HCT116 (cell line): ENCODE measurements around the gene TIMM29. TPM values are rescaled to one million over a fixed set of nuclear protein-coding genes. Genes with fewer than 3 reads are reported as not detected.

Experiments used
- ATAC-seq: fragments of 200-7000 bp; cut with Tn5 transposase; 2 replicates; pipeline ENCODE4 v1.9.1; 2020; ENCODE audit warnings: mild to moderate bottlenecking, moderate library complexity
- Bru-seq: library from RNA; stranded (reverse); fragments of 400-500 nt; gene quantifications from one replicate; lab custom pipeline; 2021; lab: Mats Ljungman, UMichigan
- BruChase-seq, 2 experiments: library from RNA; stranded (reverse); fragments of 400-500 nt; gene quantifications; one replicate each; lab custom pipeline; 2021; lab: Mats Ljungman, UMichigan
- BruUV-seq: library from RNA; stranded (reverse); fragments of 400-500 nt; replicated peaks from 2 replicates; lab custom pipeline; 2021; lab: Mats Ljungman, UMichigan
- CTCF ChIA-PET: fragments of 300-600 bp; sonication (Branson Sonifier 250); formaldehyde crosslinking; loops from one replicate; lab custom pipeline; 2021; ENCODE audit warnings: antibody characterized with exemption; lab: Charles Lee
- POLR2A ChIA-PET: fragments of 300-600, 350-600 bp; sonication (Branson Sonifier 250); formaldehyde crosslinking; loops from one replicate; lab custom pipeline; 2021; ENCODE audit warnings: antibody characterized with exemption; lab: Charles Lee
- RAD21 ChIA-PET, 2 experiments: fragments of 300-600 bp; sonication (Branson Sonifier 250); formaldehyde crosslinking; loops; one replicate each; lab custom pipeline; 2023; ENCODE audit warnings: low total read pairs in 2 of 2; ENCODE audit not compliant: uncharacterized antibody in 2 of 2, unreplicated experiment in 2 of 2, low non-redundant PET in 1 of 2; lab: Charles Lee
- DNase-seq: peaks from one replicate; pipeline ENCODE4 v3.0.0-alpha.2; 2010; ENCODE audit warnings: low read depth, low spot score
- H2AFZ ChIP-seq: fragments of 200-600 bp; shearing (Covaris generic), sonication (generic); 2 replicates; pipeline ENCODE4 v1.6.1; 2017; ENCODE audit warnings: low read depth, mixed run types, mixed read lengths, antibody characterized with exemption, low read length; ENCODE audit not compliant: poor library complexity, severe bottlenecking
- H3K27ac ChIP-seq: 2 replicates; pipeline ENCODE4 v1.5.1; 2012; ENCODE audit warnings: low read depth, low read length
- H3K27me3 ChIP-seq: fragments of 200-600 bp; sonication (generic); 2 replicates; pipeline ENCODE4 v1.6.1; 2016; ENCODE audit warnings: mixed run types, low read length, mixed read lengths; ENCODE audit not compliant: insufficient read depth
- H3K36me3 ChIP-seq, 2 experiments: fragments of 200-500 bp in 1 of 2; fragments of 200-600 bp in 1 of 2; sonication (Bioruptor generic) in 1 of 2; sonication (generic) in 1 of 2; 2 replicates each; pipeline versions ENCODE4 v1.5.1 to v1.6.1; 2014 to 2016; ENCODE audit warnings: low read length in 2 of 2, inconsistent platforms in 1 of 2, mixed read lengths in 1 of 2, mixed run types in 1 of 2; ENCODE audit not compliant: insufficient read depth in 2 of 2, control insufficient read depth in 1 of 2
- H3K4me1 ChIP-seq, 2 experiments: fragments of 200-600 bp in 1 of 2; sonication (generic) in 1 of 2; 2 replicates each; pipeline versions ENCODE4 v1.5.1 to v1.6.1; 2012 to 2017; ENCODE audit warnings: low read length in 2 of 2, inconsistent platforms in 1 of 2, mild to moderate bottlenecking in 1 of 2, mixed read lengths in 1 of 2, mixed run types in 1 of 2, moderate library complexity in 1 of 2; ENCODE audit not compliant: insufficient read depth in 2 of 2, control insufficient read depth in 1 of 2
- H3K4me2 ChIP-seq: fragments of 200-600 bp; sonication (generic); 2 replicates; pipeline ENCODE4 v1.6.1; 2017; ENCODE audit warnings: mixed run types, low read length, mixed read lengths
- H3K4me3 ChIP-seq, 2 experiments: fragments of 200-600 bp in 1 of 2; sonication (generic) in 1 of 2; replicated peaks in 1 of 2; 2 replicates each; pipeline ENCODE4 v1.5.1; 2011 to 2016; ENCODE audit warnings: low read length in 2 of 2, control low read depth in 1 of 2, low read depth in 1 of 2, mild to moderate bottlenecking in 1 of 2, mixed read lengths in 1 of 2, mixed run types in 1 of 2
- H3K79me2 ChIP-seq: fragments of 200-600 bp; sonication (generic); 2 replicates; pipeline ENCODE4 v1.6.1; 2017; ENCODE audit warnings: mild to moderate bottlenecking, mixed run types, low read length, moderate library complexity, mixed read lengths; ENCODE audit not compliant: insufficient read depth
- H3K9ac ChIP-seq: fragments of 200-600 bp; sonication (generic); 2 replicates; pipeline ENCODE4 v1.6.1; 2016; ENCODE audit warnings: low read length, mixed read lengths
- H3K9me2 ChIP-seq: fragments of 200-600 bp; sonication (generic), shearing (Covaris generic); 2 replicates; pipeline ENCODE4 v1.6.1; 2017; ENCODE audit warnings: mixed run types, mild to moderate bottlenecking, moderate library complexity; ENCODE audit not compliant: insufficient read depth
- H3K9me3 ChIP-seq, 2 experiments: fragments of 200-500 bp in 1 of 2; fragments of 200-600 bp in 1 of 2; sonication (Bioruptor generic) in 1 of 2; sonication (generic) in 1 of 2; 2 replicates each; pipeline ENCODE4 v1.6.1; 2014 to 2017; ENCODE audit warnings: low read length in 2 of 2, mixed read lengths in 2 of 2, inconsistent platforms in 1 of 2, low read depth in 1 of 2, mild to moderate bottlenecking in 1 of 2, mixed run types in 1 of 2, moderate library complexity in 1 of 2; ENCODE audit not compliant: control insufficient read depth in 1 of 2, insufficient read depth in 1 of 2
- H4K20me1 ChIP-seq: fragments of 200-600 bp; sonication (generic), shearing (Covaris generic); 2 replicates; pipeline ENCODE4 v1.6.1; 2017; ENCODE audit warnings: mixed run types, mild to moderate bottlenecking, moderate library complexity; ENCODE audit not compliant: insufficient read depth
- CBX3 ChIP-seq: IDR thresholded peaks from 2 replicates; pipeline ENCODE4 v1.6.1; 2012; ENCODE audit warnings: low read depth
- CTCF ChIP-seq, 3 experiments: fragments of 200-600 bp in 1 of 3; sonication (generic) in 1 of 3; IDR thresholded peaks in 2 of 3; conservative IDR thresholded peaks in 1 of 3; 2 replicates each; pipeline ENCODE4 v1.5.1; 2012 to 2017; ENCODE audit warnings: low read depth in 2 of 3, low read length in 2 of 3, antibody characterized with exemption in 1 of 3, borderline replicate concordance in 1 of 3, control low read depth in 1 of 3, mild to moderate bottlenecking in 1 of 3, mixed read lengths in 1 of 3, mixed run types in 1 of 3, moderate library complexity in 1 of 3; ENCODE audit not compliant: insufficient read depth in 1 of 3
- EGR1 ChIP-seq: IDR thresholded peaks from 2 replicates; pipeline ENCODE4 v1.6.1; 2012; ENCODE audit warnings: low read depth
- MAX ChIP-seq: IDR thresholded peaks from 2 replicates; pipeline ENCODE4 v1.6.1; 2012
- POLR2A ChIP-seq: IDR thresholded peaks from 2 replicates; pipeline ENCODE4 v1.7.0; 2011; ENCODE audit warnings: borderline replicate concordance; ENCODE audit not compliant: insufficient read depth, insufficient read length; ENCODE audit errors: extremely low read depth
- POLR2AphosphoS5 ChIP-seq: IDR thresholded peaks from 2 replicates; pipeline ENCODE4 v1.6.1; 2011; ENCODE audit warnings: mild to moderate bottlenecking, low read depth, low read length, moderate library complexity
- SIN3A ChIP-seq: IDR thresholded peaks from 2 replicates; pipeline ENCODE4 v1.6.1; 2012; ENCODE audit warnings: low read depth
- SP1 ChIP-seq: IDR thresholded peaks from 2 replicates; pipeline ENCODE4 v1.6.1; 2012; ENCODE audit warnings: low read depth
- SRF ChIP-seq: IDR thresholded peaks from 2 replicates; pipeline ENCODE4 v1.6.1; 2012; ENCODE audit warnings: low read depth
- TCF7L2 ChIP-seq: IDR thresholded peaks from 2 replicates; pipeline ENCODE4 v1.7.0; 2011; ENCODE audit warnings: borderline replicate concordance, inconsistent platforms; ENCODE audit not compliant: insufficient read depth, insufficient read length; ENCODE audit errors: extremely low read depth
- YY1 ChIP-seq: IDR thresholded peaks from 2 replicates; pipeline ENCODE4 v1.6.1; 2011; ENCODE audit warnings: low read length, low read depth, moderate library complexity, mild to moderate bottlenecking; ENCODE audit not compliant: insufficient replicate concordance; ENCODE audit errors: extremely low read depth
- ZBTB33 ChIP-seq: IDR thresholded peaks from 2 replicates; pipeline ENCODE4 v1.6.1; 2011; ENCODE audit warnings: mild to moderate bottlenecking, low read length, moderate library complexity; ENCODE audit not compliant: insufficient replicate concordance; ENCODE audit errors: extremely low read depth
- ZFX ChIP-seq: fragments of 450-650 bp; IDR thresholded peaks from 2 replicates; pipeline ENCODE4 v1.6.1; 2017
- intact Hi-C: fragments of 100-400 bp; cut with micrococcal nuclease; formaldehyde crosslinking; loops from 2 replicates; pipeline ENCODE4 v1.10.0; 2022
- long read RNA-seq: library from polyadenylated mRNA; unstranded; transcript quantifications from one replicate; pipeline ENCODE4 v2.0.0, GENCODE V29; 2021; ENCODE audit not compliant: unreplicated experiment
- polyA plus RNA-seq: library from polyadenylated mRNA; unstranded; fragments of >200 nt; gene quantifications from 2 replicates; pipeline ENCODE4 v1.2.1, GENCODE V29; 2012; ENCODE audit warnings: missing spikeins
- total RNA-seq: library from RNA; stranded (reverse); gene quantifications from one replicate; pipeline ENCODE4 v1.2.1, GENCODE V29; 2021; ENCODE audit not compliant: unreplicated experiment

TIMM29 gene
- total RNA-seq = 20.3 TPM
- 10.6 and 12.6 TPM in 2 replicates for polyA plus RNA-seq
- percentile 63 among the genes with signal in this experiment for Bru-seq, nascent RNA
- BruChase-seq, experiment 1, labeled RNA remaining after a 6-hour chase = percentile 69 among the genes with signal in this experiment
- BruChase-seq, experiment 2, labeled RNA remaining after a 2-hour chase = percentile 92 among the genes with signal in this experiment
- long read RNA-seq, transcript TIMM29-201 (2 exons, 1,425 nt) = major isoform, 9 of 12 reads
- long read RNA-seq, partial matches to known transcripts = 0 of 12 reads
- long read RNA-seq, other reads (novel, unspliced or antisense) = 3 of 12 reads

GRCh38 chr19:10928563-10929401 lies at the start of gene TIMM29, which contains the start of gene YIPF2:
Gene TIMM29, plus strand, starts transcription at chr19:10928811. Its CDS starts 12 bp downstream, at chr19:10928823.
Gene YIPF2, minus strand, starts transcription at chr19:10928639. Its CDS starts 229 bp downstream, at chr19:10928410.
- Histone ChIP-seq H3K27ac (peak within 1 kb of the TSS; percentile 75), H3K36me3 (peaks cover 1 to 5% of the 10 kb centered on the region in 2 experiments; a peak in 2 of 4 replicates)

More at GRCh38 chr19:10928563-10929401, at the start of gene TIMM29, which contains the start of gene YIPF2:
- Histone ChIP-seq H3K27me3 (no peaks in the 10 kb centered on the region), H3K9me2 (no peaks in the 10 kb centered on the region), H3K9me3 (no peaks in the 10 kb centered on the region), H3K4me2 (peak within 1 kb of the TSS; percentile 94), H3K79me2 (peaks cover 45% of the 10 kb centered on the region), H3K4me3 (peak within 1 kb of the TSS; percentile 89 to 96), H2AFZ (no peak within 1 kb of the TSS), H4K20me1 (no peaks in the 10 kb centered on the region), H3K4me1 (peaks cover 20 to 29% of the 10 kb centered on the region in 2 experiments), H3K9ac (peak within 1 kb of the TSS; percentile 81)
- ChIA-PET CTCF (no interaction called here), RAD21 (no interaction called here), POLR2A (no interaction called here)
- ATAC-seq (peak; percentile 91), DNase-seq (peak; percentile 96)
- no peak for TF ChIP-seq POLR2A
- peak; percentile 97; the same call in 1 of the 2 replicates for TF ChIP-seq ZFX
- TF ChIP-seq POLR2AphosphoS5 = peak; percentile 86
- TF ChIP-seq CBX3 = peak; percentile 94
- TF ChIP-seq TCF7L2 = peak; percentile 62
- TF ChIP-seq SIN3A = peak; percentile 78
- peak; percentile 61 for TF ChIP-seq SP1
- TF ChIP-seq SRF = no peak; the same call in 1 of the 2 replicates
- TF ChIP-seq ZBTB33 = peak; percentile 58
- peak; percentile 95 for TF ChIP-seq YY1
- peak; percentile 64 for TF ChIP-seq EGR1
- TF ChIP-seq MAX = peak; percentile 80
- no peak for TF ChIP-seq CTCF (IDR thresholded peaks at IDR 0.05 in 2 of 3, conservative IDR thresholded peaks at IDR 0.05 in 1 of 3; ENCODE audit: borderline replicate concordance in 1 of 3, insufficient read depth in 1 of 3, low read depth in 2 of 3, low read length in 2 of 3)
- BruUV-seq = no TSS peak
- intact Hi-C loops = no loop called here
